ENCODE results near the gene SPNS3. TPM values are rescaled to one million over a fixed set of nuclear protein-coding genes. Genes with fewer than 3 reads are reported as not detected.

The SPNS3 gene
- polyA plus RNA-seq, 1 of the 3 experiments (the other 2 are of a cell fraction) = 0.05 TPM

DNA sequence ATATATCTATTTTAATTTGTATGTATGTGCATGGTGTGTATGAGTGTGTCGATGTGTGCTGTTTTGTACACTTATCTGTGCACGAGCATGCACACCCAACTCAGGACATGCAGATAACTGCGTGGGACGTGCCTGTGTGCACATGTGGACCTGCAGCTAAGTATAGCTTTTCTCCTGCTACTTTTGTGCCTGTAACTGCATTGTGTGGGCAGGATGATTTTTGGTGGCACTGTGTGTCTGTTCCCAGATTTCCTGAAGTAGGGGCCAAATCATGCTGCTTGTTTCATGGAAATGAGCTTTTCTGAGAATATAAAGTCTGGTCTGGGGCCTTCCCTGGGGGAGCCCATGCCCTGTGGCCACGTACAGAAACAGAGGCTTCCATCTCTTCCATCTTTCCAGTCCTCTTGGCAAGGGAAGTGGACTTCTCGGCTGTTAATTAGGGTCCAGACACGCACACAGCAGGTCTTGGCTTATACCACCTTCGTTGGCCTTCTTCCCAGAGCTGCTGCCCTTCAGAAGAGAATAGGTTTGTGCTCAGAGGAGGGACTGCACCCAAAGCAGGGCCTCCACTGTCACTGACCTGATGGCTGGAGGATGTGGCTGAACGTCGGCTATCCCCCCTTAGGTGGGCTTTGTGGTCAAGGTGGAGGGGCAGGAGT is 30.2 kb downstream of the SPNS3 start:
- no peak overlapping the region for H3K4me3 ChIP-seq (ENCODE audit: low read depth in 2 of 2, low read length in 1 of 2)
- 58% methylated on average over 9 of the region's 10 CpGs for WGBS (ENCODE audit: low lambda C conversion rate)
- ChIA-PET CTCF (interaction anchor here (0.6 kb wide), 1 partner anchor 73 kb away, joined by 3 read pairs; no protein-coding TSS in a partner anchor), POLR2A (no interaction called here)
- no peak overlapping the region for H3K27ac ChIP-seq (ENCODE audit: low read depth in 2 of 2, low read length in 1 of 2)
- H3F3A ChIP-seq (replicated peaks; ENCODE audit: insufficient read depth) = no peaks in the 10 kb centered on the region
- TF ChIP-seq RFX5 (IDR thresholded peaks at IDR 0.05; ENCODE audit: low read length) = no peak
- TF ChIP-seq TAF1 (IDR thresholded peaks at IDR 0.05; ENCODE audit: borderline replicate concordance, low read depth, low read length) = no peak
- TF ChIP-seq MEF2A (IDR thresholded peaks at IDR 0.05; ENCODE audit: borderline replicate concordance, low read depth) = no peak
- no peak for TF ChIP-seq FOXM1 (IDR thresholded peaks at IDR 0.05; ENCODE audit: low read depth)
- TF ChIP-seq, protein P1, sequence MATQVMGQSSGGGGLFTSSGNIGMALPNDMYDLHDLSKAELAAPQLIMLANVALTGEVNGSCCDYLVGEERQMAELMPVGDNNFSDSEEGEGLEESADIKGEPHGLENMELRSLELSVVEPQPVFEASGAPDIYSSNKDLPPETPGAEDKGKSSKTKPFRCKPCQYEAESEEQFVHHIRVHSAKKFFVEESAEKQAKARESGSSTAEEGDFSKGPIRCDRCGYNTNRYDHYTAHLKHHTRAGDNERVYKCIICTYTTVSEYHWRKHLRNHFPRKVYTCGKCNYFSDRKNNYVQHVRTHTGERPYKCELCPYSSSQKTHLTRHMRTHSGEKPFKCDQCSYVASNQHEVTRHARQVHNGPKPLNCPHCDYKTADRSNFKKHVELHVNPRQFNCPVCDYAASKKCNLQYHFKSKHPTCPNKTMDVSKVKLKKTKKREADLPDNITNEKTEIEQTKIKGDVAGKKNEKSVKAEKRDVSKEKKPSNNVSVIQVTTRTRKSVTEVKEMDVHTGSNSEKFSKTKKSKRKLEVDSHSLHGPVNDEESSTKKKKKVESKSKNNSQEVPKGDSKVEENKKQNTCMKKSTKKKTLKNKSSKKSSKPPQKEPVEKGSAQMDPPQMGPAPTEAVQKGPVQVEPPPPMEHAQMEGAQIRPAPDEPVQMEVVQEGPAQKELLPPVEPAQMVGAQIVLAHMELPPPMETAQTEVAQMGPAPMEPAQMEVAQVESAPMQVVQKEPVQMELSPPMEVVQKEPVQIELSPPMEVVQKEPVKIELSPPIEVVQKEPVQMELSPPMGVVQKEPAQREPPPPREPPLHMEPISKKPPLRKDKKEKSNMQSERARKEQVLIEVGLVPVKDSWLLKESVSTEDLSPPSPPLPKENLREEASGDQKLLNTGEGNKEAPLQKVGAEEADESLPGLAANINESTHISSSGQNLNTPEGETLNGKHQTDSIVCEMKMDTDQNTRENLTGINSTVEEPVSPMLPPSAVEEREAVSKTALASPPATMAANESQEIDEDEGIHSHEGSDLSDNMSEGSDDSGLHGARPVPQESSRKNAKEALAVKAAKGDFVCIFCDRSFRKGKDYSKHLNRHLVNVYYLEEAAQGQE (IDR thresholded peaks at IDR 0.05; ENCODE audit: low read depth, low read length) = no peak
- TF ChIP-seq FOSL2 (IDR thresholded peaks at IDR 0.05; ENCODE audit: borderline replicate concordance, low read depth) = no peak
- no peak for TF ChIP-seq YY1 (IDR thresholded peaks at IDR 0.05; ENCODE audit: low read depth)
- no peak for TF ChIP-seq SMC3 (IDR thresholded peaks at IDR 0.05; ENCODE audit: low read depth, low read length)
- TF ChIP-seq, protein P2, sequence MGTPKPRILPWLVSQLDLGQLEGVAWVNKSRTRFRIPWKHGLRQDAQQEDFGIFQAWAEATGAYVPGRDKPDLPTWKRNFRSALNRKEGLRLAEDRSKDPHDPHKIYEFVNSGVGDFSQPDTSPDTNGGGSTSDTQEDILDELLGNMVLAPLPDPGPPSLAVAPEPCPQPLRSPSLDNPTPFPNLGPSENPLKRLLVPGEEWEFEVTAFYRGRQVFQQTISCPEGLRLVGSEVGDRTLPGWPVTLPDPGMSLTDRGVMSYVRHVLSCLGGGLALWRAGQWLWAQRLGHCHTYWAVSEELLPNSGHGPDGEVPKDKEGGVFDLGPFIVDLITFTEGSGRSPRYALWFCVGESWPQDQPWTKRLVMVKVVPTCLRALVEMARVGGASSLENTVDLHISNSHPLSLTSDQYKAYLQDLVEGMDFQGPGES (IDR thresholded peaks at IDR 0.05; ENCODE audit: low read depth, low read length) = no peak
- no peak for TF ChIP-seq RXRA (IDR thresholded peaks at IDR 0.05; ENCODE audit: borderline replicate concordance, low read depth)
- TF ChIP-seq SIN3A (IDR thresholded peaks at IDR 0.05; ENCODE audit: borderline replicate concordance, low read depth, low read length) = no peak
- no peak for TF ChIP-seq GATA2 (CRISPR knock-in tag; IDR thresholded peaks at IDR 0.05)
- no peak overlapping the region for H3K9ac ChIP-seq
- H3K9me2 ChIP-seq = no peaks in the 10 kb centered on the region
- H2AFZ ChIP-seq (ENCODE audit: low read depth) = no peak overlapping the region
- no peaks in the 10 kb centered on the region for H4K20me1 ChIP-seq (ENCODE audit: insufficient read depth)
- peaks cover 0 to 6% of the 10 kb centered on the region in 2 experiments; a peak in 1 of 4 replicates for H3K4me1 ChIP-seq (ENCODE audit: control insufficient read depth in 1 of 2, insufficient read depth in 2 of 2, low read depth in 1 of 2, low read length in 1 of 2)
- no peak overlapping the region for H3K4me2 ChIP-seq
- H3K9me3 ChIP-seq = no peaks in the 10 kb centered on the region
- no peaks in the 10 kb centered on the region for H3K27me3 ChIP-seq (ENCODE audit: insufficient read depth)
- DNase-seq = no peak
- no peaks in the 10 kb centered on the region for H3K36me3 ChIP-seq (replicated peaks in 1 of 2; ENCODE audit: control insufficient read depth in 1 of 2, insufficient read depth in 2 of 2, low read length in 1 of 2)
- H3K79me2 ChIP-seq (ENCODE audit: insufficient read depth) = no peaks in the 10 kb centered on the region

DNA sequence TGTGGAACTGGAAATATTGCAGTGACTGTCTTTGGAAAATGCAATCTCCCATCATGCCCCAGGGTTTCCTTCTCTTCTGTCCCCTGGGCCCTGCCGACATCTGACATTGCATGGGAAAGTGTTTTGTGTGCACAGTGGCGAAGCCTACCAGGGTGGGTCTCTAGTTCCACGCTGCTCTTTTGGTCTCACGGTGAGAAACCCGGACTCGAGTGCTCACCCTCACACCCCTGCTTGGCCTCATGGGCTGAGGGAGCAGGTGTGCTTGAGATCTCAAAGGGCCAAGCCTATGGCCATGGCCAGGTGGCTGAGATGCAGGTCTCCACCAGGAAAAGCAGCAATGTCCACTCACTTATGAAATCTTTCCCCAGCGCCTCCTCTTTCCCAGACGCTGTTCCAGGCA is 32.0 kb downstream of the SPNS3 start:
- no peaks in the 10 kb centered on the region for H3K27me3 ChIP-seq (ENCODE audit: insufficient read depth)
- ChIA-PET CTCF (no interaction called here), POLR2A (no interaction called here)
- H3K4me1 ChIP-seq (ENCODE audit: control insufficient read depth in 1 of 2, insufficient read depth in 2 of 2, low read depth in 1 of 2, low read length in 1 of 2) = peaks cover 0 to 6% of the 10 kb centered on the region in 2 experiments; a peak in 1 of 4 replicates
- no peaks in the 10 kb centered on the region for H3K9me2 ChIP-seq
- no peak overlapping the region for H3K9ac ChIP-seq
- 80% methylated on average over 8 of the region's 8 CpGs for WGBS (ENCODE audit: low lambda C conversion rate)
- H3K79me2 ChIP-seq (ENCODE audit: insufficient read depth) = no peaks in the 10 kb centered on the region
- H4K20me1 ChIP-seq (ENCODE audit: insufficient read depth) = no peaks in the 10 kb centered on the region
- no peak overlapping the region for H2AFZ ChIP-seq (ENCODE audit: low read depth)
- H3K4me2 ChIP-seq = no peak overlapping the region
- no peak overlapping the region for H3K27ac ChIP-seq (ENCODE audit: low read depth in 2 of 2, low read length in 1 of 2)
- no peaks in the 10 kb centered on the region for H3K36me3 ChIP-seq (replicated peaks in 1 of 2; ENCODE audit: control insufficient read depth in 1 of 2, insufficient read depth in 2 of 2, low read length in 1 of 2)
- no peaks in the 10 kb centered on the region for H3F3A ChIP-seq (replicated peaks; ENCODE audit: insufficient read depth)
- H3K9me3 ChIP-seq = no peaks in the 10 kb centered on the region
- no peak overlapping the region for H3K4me3 ChIP-seq (ENCODE audit: low read depth in 2 of 2, low read length in 1 of 2)
- no peak for DNase-seq
- TF ChIP-seq SMC3 (IDR thresholded peaks at IDR 0.05; ENCODE audit: low read depth, low read length) = no peak
- TF ChIP-seq MEF2A (IDR thresholded peaks at IDR 0.05; ENCODE audit: borderline replicate concordance, low read depth) = no peak
- no peak for TF ChIP-seq TCF12 (IDR thresholded peaks at IDR 0.05)
- TF ChIP-seq, protein P3, sequence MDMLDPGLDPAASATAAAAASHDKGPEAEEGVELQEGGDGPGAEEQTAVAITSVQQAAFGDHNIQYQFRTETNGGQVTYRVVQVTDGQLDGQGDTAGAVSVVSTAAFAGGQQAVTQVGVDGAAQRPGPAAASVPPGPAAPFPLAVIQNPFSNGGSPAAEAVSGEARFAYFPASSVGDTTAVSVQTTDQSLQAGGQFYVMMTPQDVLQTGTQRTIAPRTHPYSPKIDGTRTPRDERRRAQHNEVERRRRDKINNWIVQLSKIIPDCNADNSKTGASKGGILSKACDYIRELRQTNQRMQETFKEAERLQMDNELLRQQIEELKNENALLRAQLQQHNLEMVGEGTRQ (IDR thresholded peaks at IDR 0.05; ENCODE audit: borderline replicate concordance, low read depth, low read length) = no peak
- TF ChIP-seq YY1 (IDR thresholded peaks at IDR 0.05; ENCODE audit: low read depth) = no peak
- TF ChIP-seq RFX5 (IDR thresholded peaks at IDR 0.05; ENCODE audit: low read length) = no peak
- no peak for TF ChIP-seq JUND (IDR thresholded peaks at IDR 0.05)
- TF ChIP-seq RAD21 (IDR thresholded peaks at IDR 0.05; ENCODE audit: low read length) = no peak
- TF ChIP-seq RCOR1 (IDR thresholded peaks at IDR 0.05; ENCODE audit: low read length) = no peak
- no peak for TF ChIP-seq GATA2 (CRISPR knock-in tag; IDR thresholded peaks at IDR 0.05)
- TF ChIP-seq EZH2phosphoT487 (IDR thresholded peaks at IDR 0.05; ENCODE audit: borderline replicate concordance, low read depth) = no peak
- TF ChIP-seq RXRA (IDR thresholded peaks at IDR 0.05; ENCODE audit: borderline replicate concordance, low read depth) = no peak
- TF ChIP-seq NFIC (IDR thresholded peaks at IDR 0.05; ENCODE audit: borderline replicate concordance) = no peak
- TF ChIP-seq MXI1 (IDR thresholded peaks at IDR 0.05; ENCODE audit: low read depth, low read length) = no peak
- TF ChIP-seq FOXM1 (IDR thresholded peaks at IDR 0.05; ENCODE audit: low read depth) = no peak
- TF ChIP-seq TAF1 (IDR thresholded peaks at IDR 0.05; ENCODE audit: borderline replicate concordance, low read depth, low read length) = no peak
- TF ChIP-seq, protein P2 (IDR thresholded peaks at IDR 0.05; ENCODE audit: low read depth, low read length) = no peak
